GM21717 (cell line): ENCODE measurements around the gene RPS4Y1.
"Not testable (repeated sequence)": the region's sequence is repeated elsewhere in the genome, so short reads cannot be mapped to it uniquely, and the experiment has no call there.

Experiments
- ATAC-seq: cut with Tn5 transposase; IDR thresholded peaks from one replicate; pipeline ENCODE4 v1.9.1; 2021; ENCODE audit warnings: mild to moderate bottlenecking, moderate library complexity; ENCODE audit not compliant: unreplicated experiment

The RPS4Y1 gene

GRCh38 chrY:2841471-2841893 lies at the start of gene RPS4Y1:
Gene RPS4Y1 (plus strand): TSS chrY:2841602. CDS start chrY:2841625, 23 bp downstream.
- no peak for ATAC-seq

GRCh38 chrY:2796977-2797523 lies 44.4 kb upstream of the RPS4Y1 start:
- ATAC-seq, result no peak

- no peak for ATAC-seq
These were observed 43.4 kb upstream of the RPS4Y1 start for GRCh38 chrY:2797991-2798390.

- ATAC-seq, result no peak
These were observed 41.2 kb upstream of the RPS4Y1 start for GRCh38 chrY:2800246-2800645.

GRCh38 chrY:2817146-2817896 lies 24.1 kb upstream of the RPS4Y1 start:
- ATAC-seq, result not testable (repeated sequence)

GRCh38 chrY:2824471-2824870 lies 16.9 kb upstream of the RPS4Y1 start:
- ATAC-seq, result no peak

GRCh38 chrY:2828497-2828896 lies 12.9 kb upstream of the RPS4Y1 start:
- ATAC-seq, result no peak

GRCh38 chrY:2835230-2835629 lies 6.2 kb upstream of the RPS4Y1 start:
- ATAC-seq, result no peak

- no peak for ATAC-seq
These were observed 4.3 kb upstream of the RPS4Y1 start for GRCh38 chrY:2837078-2837477.

GRCh38 chrY:2837932-2838331 lies 3.5 kb upstream of the RPS4Y1 start:
- no peak for ATAC-seq

- no peak for ATAC-seq
These were observed 5.4 kb downstream of the RPS4Y1 start for GRCh38 chrY:2846791-2847190.

GRCh38 chrY:2848384-2848783 lies 7.0 kb downstream of the RPS4Y1 start:
- ATAC-seq, result no peak

GRCh38 chrY:2849368-2849767 lies 8.0 kb downstream of the RPS4Y1 start:
- no peak for ATAC-seq

- ATAC-seq, result no peak
These were observed 12.9 kb downstream of the RPS4Y1 start for GRCh38 chrY:2854145-2854774.

GRCh38 chrY:2857068-2857467 lies 15.7 kb downstream of the RPS4Y1 start:
- ATAC-seq, result no peak

- ATAC-seq, result no peak
These were observed 16.3 kb downstream of the RPS4Y1 start for GRCh38 chrY:2857686-2858085.

GRCh38 chrY:2859782-2860181 lies 18.4 kb downstream of the RPS4Y1 start:
- no peak for ATAC-seq

GRCh38 chrY:2860511-2860910 lies 19.1 kb downstream of the RPS4Y1 start:
- no peak for ATAC-seq

GRCh38 chrY:2866581-2866980 lies 25.2 kb downstream of the RPS4Y1 start:
- no peak for ATAC-seq

- no peak for ATAC-seq
These were observed 26.1 kb downstream of the RPS4Y1 start for GRCh38 chrY:2867469-2867868.

GRCh38 chrY:2868035-2868607 lies 26.7 kb downstream of the RPS4Y1 start:
- ATAC-seq, result no peak

- not testable (repeated sequence) for ATAC-seq
These were observed 30.8 kb downstream of the RPS4Y1 start for GRCh38 chrY:2872234-2872633.
